B cell (primary cell): ENCODE data around the gene RPH3AL. TPM values are rescaled to one million over a fixed set of nuclear protein-coding genes. Genes with fewer than 3 reads are reported as not detected.

Experiments
- ATAC-seq: fragments of 200-7000 bp; cut with Tn5 transposase; one replicate; pipeline ENCODE4 v1.10.0; 2021; ENCODE audit warnings: low read depth, mild to moderate bottlenecking, moderate number of reproducible peaks, moderate library complexity
- CTCF ChIA-PET: fragments of 350-600 bp; sonication (Branson Sonifier 250); formaldehyde crosslinking; loops from one replicate; lab custom pipeline; 2021; ENCODE audit warnings: antibody characterized with exemption, inconsistent platforms; lab: Charles Lee
- POLR2A ChIA-PET: fragments of 350-600 bp; sonication (Branson Sonifier 250); formaldehyde crosslinking; loops from one replicate; lab custom pipeline; 2021; ENCODE audit warnings: antibody characterized with exemption; lab: Charles Lee
- DNase-seq: peaks from one replicate; pipeline ENCODE4 v3.0.0; 2013
- H2AFZ ChIP-seq: 2 replicates; pipeline ENCODE4 v1.6.1; 2012; ENCODE audit warnings: mild to moderate bottlenecking, low read depth, low read length; ENCODE audit not compliant: insufficient read depth, poor library complexity, severe bottlenecking
- H3K27ac ChIP-seq, 2 donors: 1 replicate in 1 of 2; 2 replicates in 1 of 2; pipeline ENCODE4 v1.5.1; 2012 to 2013; ENCODE audit warnings: low read length in 2 of 2, mild to moderate bottlenecking in 2 of 2, moderate library complexity in 1 of 2
- H3K27me3 ChIP-seq, 4 experiments: fragments of 200-600 bp in 1 of 4; sonication (generic) in 1 of 4; replicated peaks in 1 of 4; 1 replicate in 2 of 4; 2 replicates in 2 of 4; pipeline versions ENCODE4 v1.6.1 to v1.7.0; 2013 to 2016; ENCODE audit warnings: low read length in 3 of 4, mild to moderate bottlenecking in 2 of 4, mixed read lengths in 1 of 4, moderate library complexity in 1 of 4; ENCODE audit not compliant: insufficient read depth in 4 of 4, control insufficient read depth in 3 of 4; ENCODE audit errors: control extremely low read depth in 1 of 4
- H3K36me3 ChIP-seq, 2 experiments: replicated peaks in 1 of 2; 1 replicate in 1 of 2; 2 replicates in 1 of 2; pipeline versions ENCODE4 v1.6.1 to v1.7.1; 2013; ENCODE audit warnings: low read length in 1 of 2; ENCODE audit not compliant: insufficient read depth in 2 of 2, control insufficient read depth in 1 of 2; ENCODE audit errors: control extremely low read depth in 1 of 2, extremely low read depth in 1 of 2
- H3K4me1 ChIP-seq, 2 donors: fragments of 200-600 bp in 1 of 2; sonication (generic) in 1 of 2; 1 replicate in 1 of 2; 2 replicates in 1 of 2; pipeline versions ENCODE4 v1.5.1 to v1.6.1; 2013 to 2017; ENCODE audit warnings: low read length in 2 of 2; ENCODE audit not compliant: control insufficient read depth in 2 of 2, insufficient read depth in 2 of 2
- H3K4me2 ChIP-seq: replicated peaks from 2 replicates; pipeline ENCODE3; 2012; ENCODE audit warnings: mild to moderate bottlenecking, low read depth, low read length; ENCODE audit not compliant: poor library complexity, severe bottlenecking
- H3K4me3 ChIP-seq, 5 experiments: fragments of 200-600 bp in 1 of 5; sonication (generic) in 1 of 5; 1 replicate in 3 of 5; 2 replicates in 2 of 5; pipeline versions ENCODE4 v1.5.1 to v1.7.0; 2011 to 2016; ENCODE audit warnings: low read length in 4 of 5, mild to moderate bottlenecking in 4 of 5, low read depth in 2 of 5, control low read depth in 1 of 5, moderate library complexity in 1 of 5; ENCODE audit not compliant: insufficient read depth in 1 of 5; ENCODE audit errors: control extremely low read depth in 1 of 5, extremely low read depth in 1 of 5
- H3K79me2 ChIP-seq: fragments of 200-600 bp; sonication (generic); one replicate; pipeline ENCODE4 v1.6.0; 2016; ENCODE audit warnings: low read length; ENCODE audit not compliant: control insufficient read depth, insufficient read depth
- H3K9ac ChIP-seq: fragments of 200-600 bp; sonication (generic); 2 replicates; pipeline ENCODE4 v1.6.1; 2017; ENCODE audit warnings: mild to moderate bottlenecking, low read length, moderate library complexity
- H3K9me3 ChIP-seq, 3 donors: one replicate each; pipeline versions ENCODE4 v1.6.1 to v1.7.1; 2013; ENCODE audit warnings: low read length in 2 of 3; ENCODE audit not compliant: control insufficient read depth in 2 of 3, insufficient read depth in 1 of 3; ENCODE audit errors: control extremely low read depth in 1 of 3
- H4K20me1 ChIP-seq: 2 replicates; pipeline ENCODE4 v1.6.0; 2012; ENCODE audit warnings: mild to moderate bottlenecking, low read length; ENCODE audit not compliant: insufficient read depth, control insufficient read depth, poor library complexity, severe bottlenecking
- H3K27ac Mint-ChIP-seq: one replicate; pipeline ENCODE4 v1.8.0; 2021; ENCODE audit warnings: mixed read lengths
- H3K27me3 Mint-ChIP-seq: one replicate; pipeline ENCODE4 v1.8.0; 2021; ENCODE audit warnings: mixed read lengths
- H3K4me1 Mint-ChIP-seq: one replicate; pipeline ENCODE4 v1.8.0; 2021; ENCODE audit warnings: mixed read lengths
- H3K4me3 Mint-ChIP-seq: one replicate; pipeline ENCODE4 v1.8.0; 2021; ENCODE audit warnings: mixed read lengths
- H3K9me3 Mint-ChIP-seq: one replicate; pipeline ENCODE4 v1.8.0; 2022; ENCODE audit warnings: mixed read lengths; ENCODE audit not compliant: insufficient read depth
- EZH2 ChIP-seq: IDR thresholded peaks from 2 replicates; pipeline ENCODE4 v1.6.1; 2012; ENCODE audit warnings: borderline replicate concordance, low read depth, mild to moderate bottlenecking, moderate library complexity, low read length; ENCODE audit not compliant: insufficient read depth, poor library complexity, severe bottlenecking
- WGBS: methylation state at CpG from one replicate; pipeline ENCODE4 v1.1.5; 2013; ENCODE audit warnings: missing lambda C conversion rate; ENCODE audit not compliant: insufficient coverage; 5-methylcytosine and 5-hydroxymethylcytosine counted together
- intact Hi-C: fragments of 100-400 bp; cut with micrococcal nuclease; formaldehyde crosslinking; loops from one replicate; pipeline ENCODE4 v1.10.0; 2022
- polyA plus RNA-seq: library from polyadenylated mRNA; depleted of rRNA; stranded (reverse); fragments of >200 nt; gene quantifications from 2 replicates; pipeline ENCODE4 v1.2.3, GENCODE V29; 2012
- total RNA-seq, 2 donors: library from RNA; stranded (reverse); fragments of 120-200 nt in 1 of 2; gene quantifications; 1 replicate in 1 of 2; 2 replicates in 1 of 2; pipeline versions ENCODE4 v1.2.3 to v1.2.4, GENCODE V29; 2013 to 2022
- TF ChIP-seq, protein P1 (sequence below): fragments of 200-600 bp; IDR thresholded peaks from one replicate; pipeline ENCODE4 v1.8.0; 2022; ENCODE audit warnings: antibody characterized with exemption, mild to moderate bottlenecking

Gene RPH3AL
- total and polyA plus RNA-seq, 2 donors (not counting 1 experiment from before 2014, with no cell fraction given): 10.8 to 13.3 TPM

DNA sequence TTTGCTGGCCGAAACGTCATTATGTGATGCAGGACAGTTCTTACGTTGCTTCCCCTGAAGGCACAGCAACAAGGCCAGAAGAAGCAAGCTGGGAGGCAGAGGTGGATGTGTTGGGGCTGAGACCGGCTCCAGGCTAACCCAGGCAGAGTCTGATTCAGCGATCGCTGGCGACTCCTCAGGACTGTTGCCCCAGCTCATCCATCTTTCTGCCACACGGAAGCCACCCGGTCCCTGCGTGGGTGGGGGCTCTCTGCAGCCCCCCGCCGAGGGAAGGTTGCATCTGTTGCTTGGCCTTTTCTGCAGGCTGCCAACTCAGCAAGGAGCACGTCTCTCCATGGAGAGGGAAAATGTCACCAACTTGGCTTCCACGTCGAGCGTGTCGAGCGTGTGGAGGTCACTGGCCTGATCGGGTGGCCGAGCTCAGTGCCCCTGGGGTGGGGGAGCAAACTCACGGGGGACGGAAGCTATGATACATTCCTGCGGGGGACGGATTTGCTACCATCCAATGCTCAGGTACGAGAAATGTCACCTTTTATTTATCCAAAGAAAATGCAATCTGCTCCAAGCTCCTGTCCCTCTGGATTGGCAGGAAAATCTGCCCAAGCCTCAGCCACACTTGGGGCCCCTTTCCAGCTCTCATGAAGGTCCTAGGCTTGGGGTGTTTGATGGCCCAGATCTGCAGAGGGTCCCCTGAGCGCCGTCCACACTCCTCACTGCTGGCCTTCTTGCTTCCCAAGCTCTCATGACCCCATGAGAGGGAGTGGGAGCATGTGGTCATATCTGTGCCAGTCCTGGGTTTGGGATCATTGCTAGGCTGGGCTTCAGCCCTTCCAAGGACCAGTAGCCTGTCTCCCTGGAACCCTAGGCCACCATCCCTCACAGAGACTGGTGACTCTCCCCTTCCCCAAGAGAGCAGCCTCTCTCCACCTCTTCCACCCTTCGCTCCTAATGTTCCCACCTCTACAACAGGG, 69.4 kb downstream of the RPH3AL start:
- no peak overlapping the region for H3K27ac Mint-ChIP-seq
- no peak overlapping the region for H3K9ac ChIP-seq
- TF ChIP-seq, protein P1, sequence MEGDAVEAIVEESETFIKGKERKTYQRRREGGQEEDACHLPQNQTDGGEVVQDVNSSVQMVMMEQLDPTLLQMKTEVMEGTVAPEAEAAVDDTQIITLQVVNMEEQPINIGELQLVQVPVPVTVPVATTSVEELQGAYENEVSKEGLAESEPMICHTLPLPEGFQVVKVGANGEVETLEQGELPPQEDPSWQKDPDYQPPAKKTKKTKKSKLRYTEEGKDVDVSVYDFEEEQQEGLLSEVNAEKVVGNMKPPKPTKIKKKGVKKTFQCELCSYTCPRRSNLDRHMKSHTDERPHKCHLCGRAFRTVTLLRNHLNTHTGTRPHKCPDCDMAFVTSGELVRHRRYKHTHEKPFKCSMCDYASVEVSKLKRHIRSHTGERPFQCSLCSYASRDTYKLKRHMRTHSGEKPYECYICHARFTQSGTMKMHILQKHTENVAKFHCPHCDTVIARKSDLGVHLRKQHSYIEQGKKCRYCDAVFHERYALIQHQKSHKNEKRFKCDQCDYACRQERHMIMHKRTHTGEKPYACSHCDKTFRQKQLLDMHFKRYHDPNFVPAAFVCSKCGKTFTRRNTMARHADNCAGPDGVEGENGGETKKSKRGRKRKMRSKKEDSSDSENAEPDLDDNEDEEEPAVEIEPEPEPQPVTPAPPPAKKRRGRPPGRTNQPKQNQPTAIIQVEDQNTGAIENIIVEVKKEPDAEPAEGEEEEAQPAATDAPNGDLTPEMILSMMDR: no peak
- TF ChIP-seq EZH2: no peak
- ChIA-PET POLR2A (no interaction called here), CTCF (no interaction called here)
- WGBS: 83% methylated on average over 22 of the region's 28 CpGs
- H3K4me3 ChIP-seq: no peak overlapping the region
- H3K9me3 Mint-ChIP-seq: no peaks in the 10 kb centered on the region
- H3K9me3 ChIP-seq: peaks cover 0 to 4% (median 0%) of the 10 kb centered on the region in 3 donors
- no peak overlapping the region for H3K4me3 Mint-ChIP-seq
- H2AFZ ChIP-seq: no peak overlapping the region
- H3K4me2 ChIP-seq: no peak overlapping the region
- H3K4me1 Mint-ChIP-seq: no peaks in the 10 kb centered on the region
- no peak for DNase-seq
- no peak overlapping the region for H3K27ac ChIP-seq
- H3K27me3 ChIP-seq: no peaks in the 10 kb centered on the region
- H3K4me1 ChIP-seq: no peaks in the 10 kb centered on the region
- no peak for ATAC-seq
- H3K27me3 Mint-ChIP-seq: no peaks in the 10 kb centered on the region
- no peaks in the 10 kb centered on the region for H4K20me1 ChIP-seq
- H3K79me2 ChIP-seq: no peaks in the 10 kb centered on the region
- H3K36me3 ChIP-seq: no peaks in the 10 kb centered on the region
- intact Hi-C loops: no loop called here
